Ovary (tissue), 3 donors: ENCODE measurements around the gene FSTL5.

Experiments
- CTCF ChIP-seq, 3 donors: fragments of 450-650 bp in 2 of 3; fragments of 200-600 bp in 1 of 3; IDR thresholded peaks; one replicate each; pipeline versions ENCODE4 v1.5.1 to v1.8.0; 2016 to 2022; ENCODE audit warnings: antibody characterized with exemption in 3 of 3, mild to moderate bottlenecking in 1 of 3
- EP300 ChIP-seq: sonication (generic); formaldehyde crosslinking; IDR thresholded peaks from one replicate; pipeline ENCODE4 v1.6.1; 2017; ENCODE audit warnings: antibody characterized with exemption
- POLR2A ChIP-seq: fragments of 450-650 bp; IDR thresholded peaks from one replicate; pipeline ENCODE4 v1.6.1; 2017; ENCODE audit warnings: antibody characterized with exemption, mild to moderate bottlenecking, moderate library complexity
- donor health status: DM: no; HTN: no; CAD: no.

DNA sequence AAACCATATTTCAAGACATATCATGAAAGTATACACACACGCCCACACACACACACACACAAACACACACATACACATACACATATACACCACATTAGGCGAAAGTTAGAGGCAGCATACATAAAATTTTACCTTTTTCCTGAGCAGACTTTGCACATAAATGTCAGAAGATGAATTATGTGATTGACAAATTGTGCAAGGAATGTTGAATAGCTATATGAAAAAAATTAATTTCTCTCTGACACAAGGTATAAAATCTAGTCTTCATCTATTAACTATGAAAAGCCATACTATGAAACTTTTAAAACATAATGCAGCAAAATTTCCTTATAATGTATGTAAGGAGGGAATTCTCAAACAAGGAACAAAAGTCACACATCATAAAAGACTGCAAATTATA is 24.4 kb downstream of the FSTL5 start:
- no peak for TF ChIP-seq CTCF (IDR thresholded peaks at IDR 0.05)
- TF ChIP-seq POLR2A = no peak
- no peak for TF ChIP-seq EP300
